Fibroblast of villous mesenchyme (primary cell): ENCODE measurements around the gene KRAS. TPM values are rescaled to one million over a fixed set of nuclear protein-coding genes. Genes with fewer than 3 reads are reported as not detected.

Source experiments
- DNase-seq: peaks from one replicate; pipeline ENCODE4 v3.0.0-alpha.2; 2010; ENCODE audit warnings: low read depth
- H3K4me3 ChIP-seq: 2 replicates; pipeline ENCODE4 v1.5.1; 2011; ENCODE audit warnings: low read depth, mild to moderate bottlenecking, low read length
- total RNA-seq: library from RNA; depleted of rRNA; stranded (reverse); fragments of >200 nt; gene quantifications from 2 replicates; pipeline ENCODE4 v1.2.3, GENCODE V29; 2012
- TF ChIP-seq, protein P1 (sequence below): IDR thresholded peaks from 2 replicates; pipeline ENCODE4 v1.5.1; 2012; ENCODE audit warnings: low read depth, mild to moderate bottlenecking, low read length; ENCODE audit not compliant: insufficient read depth

KRAS gene
- total RNA-seq, 1 donor = 19.9 TPM

DNA sequence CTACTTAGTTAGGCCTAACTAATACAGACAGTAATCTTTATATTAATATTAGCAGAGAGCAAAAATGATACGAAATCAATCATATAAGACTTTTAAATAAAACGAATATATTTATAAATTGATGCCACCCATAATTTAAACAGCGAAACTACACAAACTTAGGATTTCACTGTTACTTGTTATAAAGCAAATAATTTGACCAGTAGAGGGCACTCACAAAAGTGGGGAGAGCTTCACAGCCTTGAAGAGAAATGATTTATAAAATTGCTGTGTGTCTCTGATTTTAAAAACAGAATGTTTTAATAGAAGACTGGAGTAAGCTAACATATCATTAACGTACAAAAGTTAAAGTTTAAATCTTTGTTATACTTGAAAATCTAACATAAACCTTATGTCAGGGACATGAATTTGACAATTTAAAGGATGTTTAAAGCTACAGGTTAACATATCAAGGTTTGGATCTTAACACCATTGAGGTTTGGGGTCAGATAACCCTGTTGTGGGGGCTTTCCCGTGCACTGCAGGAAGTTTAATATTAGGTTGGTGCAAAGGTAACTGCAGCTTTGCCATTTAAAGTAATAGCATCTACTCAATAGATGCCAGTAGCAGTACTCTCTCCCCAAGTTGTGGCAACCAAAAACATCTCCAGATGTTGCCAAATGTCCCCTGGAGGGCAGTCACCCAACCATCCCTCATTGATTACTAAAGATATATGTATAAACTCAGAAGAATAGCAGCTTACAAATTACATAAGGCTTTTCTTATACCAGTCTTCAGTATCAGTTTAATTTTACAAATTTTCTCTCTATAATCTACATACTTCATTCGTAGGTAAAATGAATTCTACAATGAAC is 9.3 kb downstream of the KRAS start:
- TF ChIP-seq, protein P1, sequence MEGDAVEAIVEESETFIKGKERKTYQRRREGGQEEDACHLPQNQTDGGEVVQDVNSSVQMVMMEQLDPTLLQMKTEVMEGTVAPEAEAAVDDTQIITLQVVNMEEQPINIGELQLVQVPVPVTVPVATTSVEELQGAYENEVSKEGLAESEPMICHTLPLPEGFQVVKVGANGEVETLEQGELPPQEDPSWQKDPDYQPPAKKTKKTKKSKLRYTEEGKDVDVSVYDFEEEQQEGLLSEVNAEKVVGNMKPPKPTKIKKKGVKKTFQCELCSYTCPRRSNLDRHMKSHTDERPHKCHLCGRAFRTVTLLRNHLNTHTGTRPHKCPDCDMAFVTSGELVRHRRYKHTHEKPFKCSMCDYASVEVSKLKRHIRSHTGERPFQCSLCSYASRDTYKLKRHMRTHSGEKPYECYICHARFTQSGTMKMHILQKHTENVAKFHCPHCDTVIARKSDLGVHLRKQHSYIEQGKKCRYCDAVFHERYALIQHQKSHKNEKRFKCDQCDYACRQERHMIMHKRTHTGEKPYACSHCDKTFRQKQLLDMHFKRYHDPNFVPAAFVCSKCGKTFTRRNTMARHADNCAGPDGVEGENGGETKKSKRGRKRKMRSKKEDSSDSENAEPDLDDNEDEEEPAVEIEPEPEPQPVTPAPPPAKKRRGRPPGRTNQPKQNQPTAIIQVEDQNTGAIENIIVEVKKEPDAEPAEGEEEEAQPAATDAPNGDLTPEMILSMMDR = peak; percentile 63
- peak; percentile 65 for DNase-seq
- no peak overlapping the region for H3K4me3 ChIP-seq

DNA sequence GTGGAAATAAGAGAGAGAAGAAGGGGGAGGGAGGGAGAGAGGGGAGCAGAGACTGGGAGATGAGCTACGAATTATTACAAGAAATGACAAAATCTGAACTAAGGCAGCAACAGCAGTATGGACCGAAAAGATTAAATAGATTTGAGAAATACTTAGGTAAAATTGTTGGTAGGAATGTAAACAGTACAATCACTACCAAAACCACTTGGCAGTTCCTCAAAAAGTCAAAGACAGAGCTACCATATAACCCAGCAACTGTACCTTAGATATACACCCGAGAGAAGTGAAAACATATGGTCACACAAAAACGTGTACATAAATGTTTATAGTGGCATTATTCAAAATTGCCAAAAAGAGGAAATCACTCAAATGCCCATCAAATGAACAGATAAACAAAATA is 14.1 kb downstream of the KRAS start:
- no peak for DNase-seq
- H3K4me3 ChIP-seq = no peak overlapping the region
- TF ChIP-seq, protein P1 = no peak

DNA sequence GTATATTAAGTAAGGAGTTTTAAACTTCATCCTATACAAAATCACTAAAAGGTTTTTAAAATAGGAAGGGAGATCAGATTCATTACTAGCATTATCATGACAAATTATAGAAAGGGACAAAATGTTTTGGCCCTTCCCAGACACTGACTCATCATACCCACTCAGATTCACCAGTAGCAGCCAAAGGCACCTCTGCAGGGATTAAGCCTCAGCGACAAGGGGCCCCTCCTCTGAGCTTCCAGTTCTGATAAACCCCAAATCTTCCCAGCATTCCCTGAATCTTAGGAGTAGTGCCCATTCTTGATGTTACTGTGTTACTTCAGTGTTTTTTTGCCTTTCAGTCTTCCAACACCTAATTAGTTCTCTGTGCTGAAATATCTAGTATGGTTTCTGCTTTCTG is 14.5 kb downstream of the KRAS start:
- TF ChIP-seq, protein P1 = no peak
- H3K4me3 ChIP-seq = no peak overlapping the region
- peak; percentile 24 for DNase-seq

DNA sequence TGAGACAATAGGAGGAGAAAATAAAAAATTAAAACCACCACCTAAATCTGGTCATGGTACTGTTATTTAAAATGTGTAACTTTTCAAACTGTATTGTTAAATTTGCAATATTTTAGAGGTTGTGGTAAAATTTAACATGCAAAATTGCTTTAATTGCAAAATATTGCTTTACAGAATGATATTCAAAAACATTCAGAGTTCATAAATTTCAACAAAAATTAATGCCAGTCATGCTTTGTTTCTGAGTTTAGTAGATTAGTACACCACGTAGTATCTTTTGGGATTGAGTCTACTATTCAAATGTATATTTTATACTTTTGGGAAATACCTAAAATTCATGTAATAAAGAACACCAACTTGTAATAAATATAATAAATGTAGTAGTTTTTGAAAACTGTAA is 37.4 kb downstream of the KRAS start:
- DNase-seq = no peak
- TF ChIP-seq, protein P1 = no peak
- H3K4me3 ChIP-seq = no peak overlapping the region

DNA sequence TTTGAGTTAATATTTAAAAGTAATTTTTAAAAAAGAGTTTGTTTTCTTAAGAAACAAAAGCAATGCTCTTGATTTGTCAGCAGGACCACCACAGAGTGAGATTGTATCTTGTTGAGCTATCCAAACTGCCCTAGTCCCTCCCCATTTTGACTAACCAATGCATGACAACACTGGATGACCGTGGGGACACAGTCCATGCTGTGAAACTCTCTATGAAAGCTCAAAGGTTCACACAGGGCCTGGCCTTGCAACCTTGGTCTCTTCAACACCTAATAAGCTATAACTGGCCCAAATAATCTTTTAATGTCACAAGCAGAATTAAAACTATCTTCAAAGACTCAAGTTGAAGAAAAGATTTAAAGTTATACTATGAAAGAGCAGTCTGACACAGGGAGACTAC is 42.2 kb downstream of the KRAS start:
- TF ChIP-seq, protein P1 = no peak
- DNase-seq = no peak
- no peak overlapping the region for H3K4me3 ChIP-seq

DNA sequence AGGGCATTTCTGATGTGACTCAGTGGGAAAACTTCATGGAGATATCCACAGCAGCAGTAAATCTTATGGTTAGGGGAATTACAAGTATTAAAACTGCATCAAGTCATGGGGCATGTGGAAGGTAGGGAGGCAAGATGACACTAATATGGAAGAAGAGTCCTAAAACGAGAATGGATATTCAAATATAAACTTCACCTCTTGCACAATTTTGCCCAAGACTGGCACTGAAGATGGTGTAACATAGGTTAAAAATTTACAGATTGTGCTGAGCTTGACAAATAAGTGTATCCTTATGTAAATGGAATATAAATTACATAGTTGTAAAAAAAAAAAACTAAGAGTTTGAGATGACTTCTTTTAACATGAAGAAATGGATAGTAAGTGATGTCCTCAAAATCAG is 42.9 kb downstream of the KRAS start:
- H3K4me3 ChIP-seq = no peak overlapping the region
- TF ChIP-seq, protein P1 = no peak
- no peak for DNase-seq
